Activated CD4-positive, alpha-beta T cell treated with anti-CD3 and anti-CD28 coated beads, Interleukin-2, amount 50 U/mL, for 48 hours (primary cell): ENCODE measurements around the gene CHRNA4.
"Not testable (repeated sequence)": the region's sequence is repeated elsewhere in the genome, so short reads cannot be mapped to it uniquely, and the experiment has no call there.

Experiments
- DNase-seq, 2 experiments: peaks; one replicate each; pipeline ENCODE4 v3.0.0-alpha.2; 2020

Gene CHRNA4

DNA sequence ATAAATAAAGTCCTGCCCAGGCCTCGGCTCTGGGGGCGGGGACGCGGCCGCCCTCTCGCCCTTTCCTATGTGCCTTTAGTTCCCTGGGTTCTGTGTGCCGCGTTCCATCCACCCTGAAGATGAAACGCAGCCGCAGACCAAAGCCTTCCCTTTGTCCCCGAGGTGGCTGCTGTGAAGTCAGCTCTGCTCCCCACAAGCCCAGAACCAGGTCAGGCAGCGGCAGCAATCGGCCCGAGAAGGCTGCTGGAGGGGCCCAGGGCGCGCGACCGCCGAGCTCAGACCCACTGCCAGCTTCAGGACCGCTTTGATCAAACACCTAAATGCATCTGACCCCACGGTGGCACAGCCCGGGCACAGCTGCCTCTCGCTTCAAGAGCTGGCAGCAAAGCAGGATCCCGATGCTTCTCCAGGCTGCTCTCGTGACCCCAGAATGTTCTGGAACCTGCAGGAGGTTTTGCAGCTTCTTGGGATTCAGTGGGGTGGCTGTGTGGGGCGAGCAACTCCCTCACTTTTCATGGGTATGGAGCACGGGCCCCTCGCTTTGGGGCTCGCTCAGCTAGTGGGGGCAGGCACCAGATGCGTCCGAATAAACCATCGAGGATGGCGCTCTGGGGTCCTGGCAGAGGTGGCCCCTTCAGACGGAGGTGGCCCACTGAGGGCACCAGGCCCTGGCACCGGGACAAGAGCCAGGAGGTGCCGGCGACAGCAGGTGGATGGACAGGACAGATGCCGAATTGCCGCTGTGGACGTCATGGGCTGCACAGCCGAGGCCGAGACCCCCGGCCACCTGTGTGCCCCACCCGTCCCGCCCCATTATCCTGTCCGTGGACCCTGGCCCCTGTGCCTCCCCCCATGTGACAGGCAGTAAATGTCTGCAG lies 13.0 kb downstream of the CHRNA4 start:
- no peak for DNase-seq

DNA sequence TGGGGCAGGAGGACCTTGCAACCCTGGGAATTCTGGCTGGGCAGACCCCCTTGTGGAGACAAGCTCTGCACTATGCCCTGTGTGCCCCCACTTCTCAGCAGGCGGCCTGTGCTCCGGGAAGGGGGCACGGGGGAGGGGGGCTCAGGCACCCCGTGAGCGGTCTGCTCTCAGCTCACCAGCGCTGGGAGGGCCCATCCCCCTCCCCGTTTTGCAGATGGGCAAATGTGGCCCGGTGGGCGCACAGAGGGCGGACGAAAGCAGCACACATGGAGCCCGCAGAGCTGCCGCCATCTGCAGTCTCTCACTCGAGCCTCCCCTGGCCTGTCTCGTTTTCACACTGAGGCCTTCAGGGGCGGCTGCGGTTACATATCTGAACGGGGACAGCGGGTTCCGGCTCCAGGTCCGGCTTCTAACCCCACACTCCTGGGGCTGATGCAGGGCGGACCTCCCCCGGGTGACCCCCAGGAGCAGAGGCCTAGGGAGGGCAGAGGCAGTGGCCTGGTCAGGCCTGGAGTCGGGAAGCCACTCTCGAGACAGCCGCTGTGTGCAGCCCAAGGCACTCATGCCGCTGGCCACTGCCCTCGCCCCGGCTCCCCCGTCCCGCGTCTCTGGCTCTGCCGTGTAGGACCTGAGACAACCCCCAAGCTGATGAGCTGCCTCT lies 13.9 kb downstream of the CHRNA4 start:
- no peak for DNase-seq

DNA sequence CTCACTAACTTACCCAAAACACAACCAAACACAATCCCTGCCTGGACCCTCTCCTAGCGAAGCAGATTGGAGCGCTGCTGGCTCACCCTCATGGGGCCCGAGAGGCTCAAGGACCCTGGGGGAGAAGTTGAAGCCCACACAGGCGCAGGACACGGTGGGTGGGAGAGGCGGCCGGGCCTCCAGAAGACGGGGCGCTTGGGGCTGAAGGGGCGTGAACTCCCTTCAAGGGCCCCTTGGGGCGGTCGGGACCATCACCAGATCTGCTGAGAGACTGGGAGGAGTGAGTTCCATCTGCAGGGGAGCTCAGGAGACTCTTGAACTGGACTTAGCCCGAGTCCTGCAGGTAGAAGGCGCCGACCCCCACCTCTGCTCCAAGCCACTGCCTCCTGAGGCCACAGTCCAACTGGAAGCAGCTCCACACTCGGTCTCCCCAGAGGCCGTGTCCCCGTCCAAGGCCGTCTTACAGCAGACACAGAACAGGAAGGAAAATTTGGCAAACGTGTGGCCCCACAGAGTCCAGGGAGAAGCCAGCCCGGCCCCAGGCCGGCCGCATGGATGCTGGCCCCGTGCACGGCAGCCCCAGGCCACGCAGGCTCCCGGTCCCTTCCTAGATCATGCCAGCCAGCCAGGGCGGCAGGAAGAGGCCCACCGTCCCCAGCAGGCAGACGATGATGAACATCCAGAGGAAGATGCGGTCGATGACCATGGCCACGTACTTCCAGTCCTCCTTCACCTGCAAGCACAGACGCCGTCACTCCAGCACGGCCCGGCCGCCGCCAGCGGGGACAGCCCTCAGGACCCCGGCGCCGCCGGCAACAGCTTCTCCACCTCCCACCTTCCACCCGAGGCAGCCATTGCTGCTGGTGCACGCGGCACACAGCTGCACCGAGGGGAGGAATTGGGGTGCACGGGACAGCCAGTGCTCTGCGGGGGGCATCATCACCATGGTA lies 14.7 kb downstream of the CHRNA4 start:
- no peak for DNase-seq

DNA sequence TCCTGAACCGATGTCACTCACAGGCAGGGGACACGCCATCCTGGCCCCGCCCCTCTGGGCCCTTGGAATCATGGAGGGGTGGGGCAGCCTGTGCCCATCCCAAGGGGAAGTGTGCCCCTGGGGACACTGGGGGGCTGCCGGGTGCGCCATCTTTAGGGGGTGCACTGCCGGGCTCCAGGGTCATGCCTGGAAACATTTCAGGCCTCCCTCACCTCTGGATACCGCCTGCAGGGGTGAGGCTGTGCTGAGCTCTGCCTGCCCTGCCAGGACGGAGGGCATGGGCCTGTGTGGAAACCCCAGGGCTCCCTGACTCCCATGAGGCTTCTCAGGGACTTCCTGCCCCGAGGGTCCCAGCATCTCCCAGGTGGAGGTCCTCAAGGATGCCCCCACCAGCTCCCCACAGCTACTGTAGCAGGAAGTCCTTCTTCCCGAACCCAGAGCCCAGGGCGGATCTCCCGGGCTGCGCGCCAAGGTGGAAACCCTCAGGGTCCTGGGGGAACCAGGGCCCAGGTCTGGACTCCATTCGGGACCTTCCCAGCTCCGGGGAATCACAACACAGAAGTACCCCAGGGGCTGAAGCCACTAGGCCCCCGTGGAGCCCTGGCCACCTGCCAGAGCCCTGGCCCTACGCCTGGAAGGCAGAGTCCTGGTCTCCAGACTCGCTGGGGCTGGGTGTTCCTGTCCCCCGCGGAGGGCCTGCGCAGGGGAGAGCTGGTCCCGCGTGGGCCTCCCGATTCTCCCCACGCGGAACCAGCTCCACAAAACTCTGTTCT lies 15.6 kb downstream of the CHRNA4 start:
- no peak for DNase-seq

DNA sequence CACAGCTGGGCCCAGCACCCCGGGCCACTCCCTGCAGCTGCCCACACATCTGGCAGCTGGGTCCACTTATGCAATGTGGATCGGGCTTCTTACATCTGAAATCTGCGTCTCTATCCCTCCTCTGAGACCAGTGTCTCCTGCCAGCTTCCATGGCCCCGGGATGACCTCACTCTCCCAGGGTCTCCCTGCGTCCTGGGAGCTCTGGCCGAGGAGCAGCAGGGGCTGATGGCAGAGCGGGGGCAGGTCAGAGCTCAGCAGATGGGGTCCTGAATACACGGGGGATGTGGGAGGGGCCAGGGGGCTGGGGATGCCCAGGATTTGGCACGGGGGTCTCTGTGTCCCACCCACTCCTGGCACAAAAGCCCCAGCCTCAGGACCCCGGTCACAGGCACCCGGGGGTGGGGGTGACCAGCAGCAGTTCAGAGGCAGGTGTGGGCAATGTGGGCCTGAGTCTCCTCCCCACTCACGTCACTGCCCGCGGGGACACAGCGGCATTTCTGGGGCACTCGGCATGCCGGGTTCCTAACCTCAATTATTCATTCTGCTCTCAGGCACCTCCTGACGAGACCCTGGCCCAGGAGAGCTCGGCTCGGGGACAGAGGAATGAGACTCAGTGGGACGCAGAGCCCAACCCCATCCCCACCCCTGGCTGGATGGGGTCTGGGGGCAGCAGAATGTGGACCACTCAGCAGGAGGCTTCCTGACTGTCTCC lies 16.4 kb downstream of the CHRNA4 start:
- no peak for DNase-seq

DNA sequence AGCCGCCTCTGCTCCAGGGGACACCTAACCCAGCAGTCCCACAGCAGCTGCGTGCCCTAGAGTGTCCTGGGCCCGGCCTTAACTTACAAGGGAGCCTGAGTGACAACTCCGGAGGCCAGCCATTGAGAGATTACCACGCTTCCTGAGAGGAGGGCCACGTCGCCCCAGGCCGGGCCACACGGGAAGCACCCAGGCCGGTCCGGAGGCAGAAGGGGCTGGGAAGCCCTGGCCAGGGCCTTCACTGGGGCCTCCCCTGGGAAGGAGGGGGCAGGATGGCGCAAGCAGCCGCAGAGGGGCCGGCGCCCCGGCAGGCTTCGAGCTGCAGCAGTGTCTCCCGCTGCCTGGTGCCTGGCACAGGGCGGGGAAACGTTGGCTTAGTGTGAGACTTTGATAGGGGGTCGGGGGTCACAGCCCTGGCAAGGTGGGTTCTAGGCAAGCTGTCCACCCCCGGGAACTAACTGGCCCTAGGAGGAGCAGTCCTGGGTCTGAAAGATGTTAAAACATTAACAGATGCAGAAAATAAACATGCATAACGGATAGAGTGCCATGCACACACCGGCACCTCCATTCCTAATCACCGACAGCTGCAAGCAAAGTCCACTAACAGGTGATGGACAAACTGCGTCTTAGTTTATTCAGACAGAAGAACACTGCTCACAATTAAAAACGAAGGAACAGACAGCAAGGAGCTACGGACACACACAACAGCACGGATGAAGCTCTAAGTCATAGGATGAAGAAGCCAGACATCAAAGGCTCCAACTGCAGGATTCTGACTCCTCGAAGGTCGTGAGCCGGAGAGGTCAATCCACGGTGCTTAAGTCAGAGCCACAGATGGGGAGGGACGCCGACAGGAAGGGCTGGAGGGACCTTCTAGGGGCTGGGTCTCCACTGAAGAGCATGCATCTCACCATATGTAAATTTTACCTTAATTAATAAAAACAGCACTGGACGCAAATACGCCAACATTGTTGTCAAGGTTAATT lies 17.4 kb downstream of the CHRNA4 start:
- no peak for DNase-seq

DNA sequence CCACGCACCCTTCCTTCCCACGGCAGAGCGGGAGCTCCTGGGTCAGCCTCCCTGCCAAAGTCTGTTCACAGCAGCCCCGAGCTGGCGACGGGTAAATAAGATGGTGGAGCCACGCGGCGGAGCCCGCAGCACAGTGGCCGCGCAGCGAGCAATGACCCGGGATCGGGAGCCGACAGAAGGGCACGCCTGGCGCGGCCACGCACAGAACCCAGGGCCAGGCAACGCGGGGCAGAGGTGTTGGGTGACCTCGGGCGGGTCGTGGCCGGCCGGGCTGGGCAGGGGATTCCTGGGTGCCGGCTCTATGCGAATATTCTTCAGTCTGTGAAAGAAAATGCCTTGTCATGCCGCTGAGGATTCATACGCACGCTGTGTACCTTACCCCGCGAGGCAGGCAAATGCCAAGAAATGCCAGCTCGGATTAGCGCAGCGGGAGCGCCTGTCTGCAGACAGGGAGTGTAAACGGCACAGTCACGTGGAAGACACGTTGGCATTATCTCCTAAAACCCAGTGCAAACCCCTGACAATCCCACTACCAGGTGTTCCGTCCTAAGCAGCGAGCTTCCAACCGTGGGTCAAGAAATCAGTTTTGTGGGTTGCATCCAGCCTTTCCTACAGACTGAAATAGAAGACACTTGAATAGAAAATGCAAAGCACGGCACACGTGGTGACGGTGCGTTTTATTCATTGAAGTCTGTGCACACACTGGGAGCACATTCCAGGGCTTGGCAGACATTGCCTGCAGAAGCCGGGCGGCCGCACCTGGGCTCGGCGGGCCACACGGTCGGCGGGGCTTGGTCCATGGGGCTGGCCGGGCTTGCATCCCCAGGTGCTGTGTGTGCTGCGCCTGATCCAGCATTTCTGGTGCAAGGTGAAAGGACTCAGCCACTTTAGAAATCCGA lies 18.3 kb downstream of the CHRNA4 start:
- no peak for DNase-seq

DNA sequence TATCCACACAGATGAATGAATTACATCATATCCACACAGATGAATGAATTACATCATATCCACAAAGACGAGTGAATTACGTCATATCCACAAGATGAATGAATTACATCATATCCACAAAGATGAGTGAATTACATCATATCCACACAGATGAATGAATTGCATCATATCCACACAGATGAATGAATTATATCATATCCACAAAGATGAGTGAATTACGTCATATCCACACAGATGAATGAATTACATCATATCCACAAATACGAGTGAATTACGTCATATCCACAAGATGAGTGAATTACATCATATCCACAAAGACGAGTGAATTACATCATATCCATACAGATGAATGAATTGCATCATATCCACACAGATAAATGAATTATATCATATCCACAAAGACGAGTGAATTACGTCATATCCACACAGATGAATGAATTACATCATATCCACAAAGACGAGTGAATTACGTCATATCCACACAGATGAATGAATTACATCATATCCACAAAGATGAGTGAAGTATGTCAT lies 20.9 kb downstream of the CHRNA4 start:
- not testable (repeated sequence) for DNase-seq

DNA sequence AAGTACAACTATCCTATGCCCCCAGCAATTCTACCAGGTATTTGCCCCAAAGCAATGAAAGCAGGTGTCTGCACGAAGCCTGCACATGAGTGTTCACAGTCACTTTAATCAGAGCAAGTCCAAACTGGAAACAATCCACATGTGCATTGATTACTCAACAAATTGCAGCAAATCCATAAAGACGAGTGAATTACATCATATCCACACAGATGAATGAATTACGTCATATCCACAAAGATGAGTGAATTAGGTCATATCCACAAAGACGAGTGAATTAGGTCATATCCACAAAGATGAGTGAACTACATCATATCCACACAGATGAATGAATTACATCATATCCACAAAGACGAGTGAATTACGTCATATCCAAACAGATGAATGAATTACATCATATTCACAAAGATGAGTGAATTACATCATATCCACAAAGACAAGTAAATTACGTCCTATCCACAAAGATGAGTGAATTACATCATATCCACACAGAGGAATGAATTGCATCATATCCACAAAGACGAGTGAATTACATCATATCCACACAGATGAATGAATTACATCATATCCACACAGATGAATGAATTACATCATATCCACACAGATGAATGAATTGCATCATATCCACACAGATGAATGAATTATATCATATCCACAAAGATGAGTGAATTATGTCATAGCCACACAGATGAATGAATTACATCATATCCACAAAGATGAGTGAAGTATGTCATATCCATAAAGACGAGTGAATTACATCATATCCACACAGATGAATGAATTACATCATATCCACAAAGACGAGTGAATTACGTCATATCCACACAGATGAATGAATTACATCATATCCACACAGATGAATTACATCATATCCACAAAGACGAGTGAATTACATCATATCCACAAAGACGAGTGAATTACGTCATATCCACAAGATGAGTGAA lies 21.7 kb downstream of the CHRNA4 start:
- DNase-seq, result not testable (repeated sequence)

DNA sequence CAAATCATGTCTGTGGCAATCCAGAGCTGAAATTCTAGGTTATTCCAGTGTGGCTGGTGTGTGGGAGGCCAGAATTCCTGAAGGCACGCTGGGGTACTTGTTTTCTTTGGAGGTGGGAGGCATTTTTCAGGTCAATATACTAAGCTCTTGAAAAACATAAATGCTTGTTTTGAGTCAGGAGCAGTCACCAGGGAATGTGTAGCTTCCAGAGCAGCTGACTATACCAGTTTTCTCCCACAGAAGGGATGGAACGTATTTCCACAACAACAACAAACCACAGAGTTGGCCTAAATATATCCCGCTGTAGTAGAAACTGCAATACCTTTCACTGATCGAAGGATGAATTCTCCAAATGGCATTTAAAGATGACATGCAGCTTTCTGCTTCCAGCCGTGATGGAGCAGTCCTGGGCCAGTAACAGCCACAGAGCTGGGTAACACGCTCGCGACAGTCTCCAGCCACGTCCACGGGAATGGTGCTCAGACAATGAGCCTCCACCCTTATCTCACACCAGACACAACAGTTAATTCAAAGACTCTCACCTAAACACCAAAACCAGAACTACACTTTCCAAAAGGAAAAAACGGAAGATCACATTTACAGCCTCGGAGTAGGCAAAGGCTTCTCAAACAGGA lies 23.2 kb downstream of the CHRNA4 start:
- DNase-seq, result no peak

DNA sequence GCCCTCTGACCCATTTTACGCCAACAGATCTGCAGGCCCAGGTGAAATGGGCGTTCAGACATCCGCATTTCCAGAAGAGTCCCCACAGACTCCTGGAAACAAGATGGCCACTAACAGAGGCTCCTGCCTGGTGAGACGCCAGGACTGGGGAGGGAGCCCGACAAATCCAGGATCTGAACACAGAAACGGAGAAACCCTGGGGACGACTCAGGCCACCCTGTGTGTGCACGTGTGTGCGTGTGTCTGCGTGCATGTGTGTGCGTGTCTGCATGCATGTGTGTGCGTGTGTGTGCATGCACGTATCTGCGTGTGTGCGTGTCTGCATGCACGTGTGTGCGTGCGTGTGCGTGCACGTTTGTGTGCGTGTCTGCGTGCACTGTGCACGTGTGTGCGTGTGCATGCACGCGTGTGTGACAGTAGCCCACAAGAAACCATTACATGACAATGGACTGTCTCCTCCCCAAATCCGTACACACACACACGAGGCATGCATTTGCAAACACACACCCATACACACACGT lies 24.9 kb downstream of the CHRNA4 start:
- no peak for DNase-seq

DNA sequence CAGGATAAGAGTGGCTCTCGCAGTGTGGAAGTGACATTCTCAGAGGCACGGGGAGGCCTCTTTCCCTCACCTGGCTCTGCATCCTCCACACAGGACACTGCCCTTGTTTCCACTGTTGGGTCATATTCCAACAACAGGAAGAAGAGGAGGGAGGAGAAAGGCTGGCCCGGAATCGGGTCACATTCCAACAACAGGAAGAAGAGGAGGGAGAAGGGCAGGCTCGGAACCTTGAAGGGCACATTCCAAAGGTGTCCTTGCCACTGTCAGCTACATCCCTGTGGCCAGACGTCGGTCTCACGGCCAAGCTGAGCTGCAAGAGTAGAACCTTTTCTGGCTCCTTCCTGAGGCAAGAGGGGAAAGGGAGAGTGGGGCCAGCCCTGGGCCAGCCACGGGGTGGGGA lies 25.4 kb downstream of the CHRNA4 start:
- no peak for DNase-seq

DNA sequence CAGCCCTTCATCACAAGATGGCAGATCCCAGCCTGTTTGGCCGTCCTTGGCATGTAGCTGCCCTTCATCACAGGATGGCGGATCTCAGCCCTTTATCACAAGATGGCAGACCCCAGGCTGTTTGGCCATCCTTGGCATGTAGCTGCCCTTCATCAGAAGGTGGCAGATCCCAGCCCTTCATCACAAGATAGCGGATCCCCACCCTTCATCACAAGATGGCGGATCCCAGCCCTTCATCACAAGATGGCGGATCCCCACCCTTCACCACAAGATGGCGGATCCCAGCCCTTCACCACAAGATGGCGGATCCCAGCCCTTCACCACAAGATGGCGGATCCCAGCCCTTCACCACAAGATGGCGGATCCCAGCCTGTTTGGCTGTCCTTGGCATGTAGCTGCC lies 26.1 kb downstream of the CHRNA4 start:
- DNase-seq, result not testable (repeated sequence)

DNA sequence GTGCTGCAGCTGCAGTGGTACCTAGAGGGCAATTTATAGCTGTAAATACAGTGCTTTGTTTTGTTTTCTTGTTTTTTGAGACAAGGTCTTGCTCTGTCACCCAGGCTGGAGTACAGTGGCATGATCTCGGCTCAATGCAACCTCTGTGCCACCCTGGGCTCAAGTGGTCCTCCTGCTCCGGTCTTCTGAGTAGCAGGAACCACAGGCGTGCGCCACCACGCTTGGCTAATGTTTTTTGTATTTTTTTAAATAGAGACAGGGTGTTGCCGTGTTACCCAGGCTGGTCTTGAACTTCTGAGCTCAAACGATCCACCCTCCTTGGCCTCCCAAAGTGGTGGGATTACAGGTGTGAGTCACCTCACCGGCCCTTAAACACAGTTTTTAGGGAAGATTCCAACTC lies 26.8 kb downstream of the CHRNA4 start:
- DNase-seq, result no peak

DNA sequence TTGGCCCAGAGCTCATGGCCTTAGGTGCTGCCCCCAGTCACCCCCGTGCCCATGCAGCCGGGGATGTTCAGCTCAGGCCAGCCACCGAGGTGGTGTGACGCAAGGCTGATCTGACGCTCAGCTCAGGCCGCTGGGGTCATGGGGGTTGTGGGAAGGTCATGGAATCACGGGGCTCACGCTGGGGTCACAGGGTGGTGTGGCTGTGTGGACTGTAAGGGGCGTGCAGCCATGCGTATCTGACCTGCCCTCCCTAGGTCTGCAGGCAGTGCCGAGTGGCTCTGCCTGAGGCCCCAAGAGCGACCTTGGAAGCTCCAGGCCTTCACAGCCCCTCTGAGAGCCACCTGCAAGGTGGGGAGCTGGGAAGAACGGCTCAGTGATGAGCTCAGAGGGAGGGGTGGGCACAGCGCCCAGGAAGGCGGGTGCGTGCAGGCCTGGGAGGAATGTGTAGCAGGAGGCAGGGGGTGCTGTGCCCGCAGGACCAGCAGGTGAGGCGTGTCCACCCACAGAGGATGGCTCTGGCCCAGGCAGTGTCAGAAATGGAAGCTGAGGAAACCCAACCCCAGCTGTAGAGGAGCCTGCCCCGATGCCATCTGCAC lies 27.8 kb downstream of the CHRNA4 start:
- no peak for DNase-seq

DNA sequence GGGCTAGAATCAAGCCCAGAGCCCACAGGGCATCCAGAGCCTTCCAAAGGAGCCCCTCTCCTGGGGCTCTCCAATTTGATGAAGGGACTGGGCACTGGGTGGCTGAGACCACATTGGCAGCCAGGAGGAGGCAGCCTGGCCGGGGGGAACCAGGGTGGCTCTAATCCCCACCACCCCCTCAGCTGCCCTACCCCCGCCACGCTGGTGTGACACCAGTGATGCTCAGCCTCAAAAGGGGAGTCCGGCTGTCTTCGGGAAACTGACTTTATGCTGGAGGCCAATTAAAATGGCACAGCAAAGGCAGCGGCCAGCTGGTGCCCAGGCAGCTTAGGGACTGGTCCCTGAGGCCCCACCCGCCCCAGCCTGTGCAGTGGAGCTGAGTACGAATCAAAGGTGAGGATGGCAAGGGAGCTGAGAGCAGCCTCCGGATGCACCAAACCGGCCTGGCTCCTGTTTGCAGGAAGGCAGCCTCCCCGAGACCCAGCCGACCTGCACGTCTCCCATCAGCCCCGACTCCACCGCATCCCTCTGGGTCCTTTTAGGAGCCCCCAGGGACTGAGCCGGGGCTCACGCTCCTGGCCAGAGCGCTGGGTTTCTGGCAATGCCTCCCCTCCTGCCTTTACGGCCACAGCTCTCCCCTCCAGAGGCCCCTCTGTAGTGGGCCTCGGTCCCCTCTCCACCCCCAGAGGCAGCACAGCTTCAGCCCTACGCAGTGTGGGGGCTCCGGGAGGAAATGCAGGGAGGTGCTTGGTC lies 28.5 kb downstream of the CHRNA4 start:
- DNase-seq, result no peak
